Activated CD4-positive, alpha-beta T cell treated with anti-CD3 and anti-CD28 coated beads, Interleukin-2, amount 50 U/mL, for 24 hours (primary cell): ENCODE measurements around the gene CCL11.

ENCODE experiments used
- DNase-seq, 2 donors: peaks; one replicate each; pipeline ENCODE4 v3.0.0-alpha.2; 2020; ENCODE audit warnings: low read depth in 1 of 2, low spot score in 1 of 2

CCL11 gene

DNA sequence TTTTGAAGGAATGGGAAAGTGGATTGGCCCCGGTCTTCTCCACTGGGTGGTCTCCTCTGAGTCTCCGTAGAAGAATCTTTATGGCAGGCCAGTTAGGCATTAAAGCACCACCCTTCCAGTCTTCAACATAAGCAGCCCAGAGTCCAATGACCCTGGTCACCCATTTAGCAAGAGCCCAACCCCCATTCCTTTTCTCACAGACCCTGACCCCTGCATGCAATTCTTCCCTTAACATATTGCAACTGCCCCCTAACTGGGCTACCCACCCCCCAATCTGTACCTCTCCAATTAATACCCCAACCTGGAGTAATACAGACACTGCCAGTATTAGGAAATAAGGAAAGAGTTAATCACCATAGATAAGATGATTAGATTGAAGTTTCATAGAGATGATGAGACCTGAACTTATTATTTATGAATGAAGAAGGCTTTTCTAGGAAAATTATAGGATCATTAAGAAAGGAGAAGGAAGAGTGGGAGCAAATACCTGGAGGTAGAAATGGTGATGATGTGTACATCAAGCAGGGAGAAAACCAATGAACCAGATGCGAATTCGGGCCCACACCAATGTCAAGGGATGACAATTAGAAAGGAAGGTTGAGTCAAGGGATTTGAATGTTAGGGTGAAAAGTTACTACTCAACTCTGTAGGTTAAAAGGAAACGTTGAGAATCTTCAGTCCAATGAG is 28.1 kb upstream of the CCL11 start:
- DNase-seq: no peak

GRCh38 chr17:34257986-34258326 is 27.6 kb upstream of the CCL11 start:
- DNase-seq: no peak

GRCh38 chr17:34259146-34259545 is 26.4 kb upstream of the CCL11 start:
- DNase-seq: no peak

- no peak for DNase-seq
These were observed 24.7 kb upstream of the CCL11 start for GRCh38 chr17:34260861-34261260.

GRCh38 chr17:34261568-34262337 is 23.8 kb upstream of the CCL11 start:
- DNase-seq: no peak

GRCh38 chr17:34265711-34266110 is 19.8 kb upstream of the CCL11 start:
- no peak for DNase-seq

GRCh38 chr17:34269969-34270368 is 15.6 kb upstream of the CCL11 start, which contains the start of gene CCL7:
CCL7 (plus strand) TSS chr17:34270221; CDS start chr17:34270291, 70 bp downstream.
- DNase-seq: no peak

DNA sequence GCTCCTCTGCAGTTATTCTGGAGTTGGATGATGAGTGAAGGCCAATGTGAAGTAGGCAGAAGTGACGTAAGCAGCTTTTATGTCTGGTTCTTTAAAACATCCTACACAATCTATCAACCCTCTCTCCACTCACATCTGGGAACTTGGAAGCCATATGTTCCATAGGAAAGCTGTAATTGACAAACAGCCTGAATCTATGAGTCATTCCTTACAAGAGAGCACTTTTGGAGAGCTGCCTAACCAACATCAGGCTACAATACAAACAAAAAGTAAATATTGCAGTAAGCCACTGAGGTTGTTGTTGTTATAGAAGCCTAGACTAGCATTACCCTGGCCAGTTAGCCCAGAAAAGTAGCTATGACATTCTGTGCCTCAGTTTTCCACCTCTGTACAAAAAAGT is 9.7 kb upstream of the CCL11 start:
- DNase-seq: no peak

DNA sequence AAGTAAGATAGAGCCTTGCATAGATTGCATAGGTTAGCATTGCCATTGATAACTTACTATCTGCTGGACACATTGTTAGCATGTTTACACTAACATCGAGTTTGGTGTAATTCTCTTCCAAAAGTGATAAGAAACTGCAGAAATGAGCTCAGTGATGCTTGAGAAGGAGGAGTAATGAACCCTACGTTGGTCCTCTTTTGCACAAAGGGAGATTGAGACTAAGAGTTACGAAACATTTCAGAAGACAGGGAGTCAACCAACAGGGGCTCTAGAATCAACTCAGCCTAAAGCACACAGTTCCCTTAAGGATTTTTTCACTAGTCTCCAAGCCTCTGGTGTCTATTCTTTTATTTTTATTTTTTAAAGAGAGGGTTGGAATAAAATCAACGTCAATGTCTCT is 8.7 kb upstream of the CCL11 start:
- no peak for DNase-seq

- DNase-seq: no peak
These were observed 2.0 kb upstream of the CCL11 start for GRCh38 chr17:34283571-34283970.

- DNase-seq: no peak
These were observed 2.3 kb downstream of the CCL11 start for GRCh38 chr17:34287875-34288274.

DNA sequence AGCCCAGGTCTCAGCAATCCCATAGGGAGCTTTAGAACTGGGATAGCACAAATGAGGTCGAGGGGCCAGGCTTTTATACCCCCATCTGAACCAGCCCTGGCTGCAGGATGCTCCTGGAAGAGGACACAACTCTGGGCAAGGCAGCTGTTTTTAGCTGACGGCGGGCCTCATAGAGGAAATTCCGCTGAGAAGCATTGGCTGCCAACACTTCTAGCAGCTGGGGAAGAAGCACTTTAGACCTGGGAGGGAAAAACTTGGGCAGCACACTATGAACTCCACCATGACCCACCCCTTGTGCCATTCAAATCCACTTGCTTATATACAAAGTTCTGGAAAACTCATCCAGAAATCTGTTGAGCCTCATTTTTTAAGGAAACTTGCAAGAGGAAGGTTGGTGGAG is 5.0 kb downstream of the CCL11 start:
- DNase-seq: no peak

DNA sequence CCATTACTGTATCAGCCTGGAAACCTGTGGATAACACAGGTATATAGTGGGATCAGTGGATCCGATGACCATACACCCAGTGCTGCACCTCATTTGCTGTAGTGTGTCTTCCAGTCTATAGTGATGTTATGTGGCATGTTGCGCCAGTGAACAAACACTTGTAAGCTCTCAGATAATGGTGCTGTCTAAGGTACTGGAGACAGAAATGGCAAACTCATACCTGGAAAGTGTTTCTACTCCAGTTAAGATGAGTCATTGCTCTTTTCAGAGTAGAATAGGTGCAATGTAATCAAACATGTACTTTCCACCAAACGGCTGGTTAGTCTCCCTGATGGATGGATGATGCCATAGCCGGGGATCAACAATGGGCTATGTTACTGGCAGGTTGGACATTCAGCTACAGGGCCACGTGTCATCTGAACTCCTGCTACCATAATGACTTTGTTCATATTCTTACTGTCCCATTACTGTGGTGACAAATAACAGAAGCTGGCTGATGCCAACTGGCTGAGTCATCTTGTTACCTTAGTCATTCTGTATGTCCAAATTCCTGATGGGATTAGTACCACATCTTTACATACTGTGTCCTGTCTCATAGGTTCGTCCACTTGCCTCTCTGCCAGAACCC is 6.3 kb downstream of the CCL11 start:
- no peak for DNase-seq

DNA sequence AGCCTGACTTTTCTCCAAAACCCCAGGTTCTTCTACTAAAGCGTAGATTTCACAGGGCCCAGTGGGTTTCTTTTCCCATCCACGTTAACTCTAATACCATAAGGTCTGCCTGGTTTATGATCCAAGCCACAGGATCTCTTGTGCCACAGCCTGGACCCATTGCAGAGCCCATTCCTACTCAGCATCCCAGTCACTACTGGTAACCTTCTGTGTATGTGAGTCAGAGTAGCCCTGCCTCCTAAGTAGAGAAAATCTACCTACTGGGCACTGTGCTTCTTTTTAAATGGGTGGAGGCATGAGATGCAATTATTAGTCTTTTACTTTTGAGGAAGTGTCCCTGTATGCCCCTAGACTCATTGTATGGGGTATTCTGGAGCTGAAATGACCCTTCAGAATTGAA is 13.5 kb downstream of the CCL11 start:
- DNase-seq: no peak

DNA sequence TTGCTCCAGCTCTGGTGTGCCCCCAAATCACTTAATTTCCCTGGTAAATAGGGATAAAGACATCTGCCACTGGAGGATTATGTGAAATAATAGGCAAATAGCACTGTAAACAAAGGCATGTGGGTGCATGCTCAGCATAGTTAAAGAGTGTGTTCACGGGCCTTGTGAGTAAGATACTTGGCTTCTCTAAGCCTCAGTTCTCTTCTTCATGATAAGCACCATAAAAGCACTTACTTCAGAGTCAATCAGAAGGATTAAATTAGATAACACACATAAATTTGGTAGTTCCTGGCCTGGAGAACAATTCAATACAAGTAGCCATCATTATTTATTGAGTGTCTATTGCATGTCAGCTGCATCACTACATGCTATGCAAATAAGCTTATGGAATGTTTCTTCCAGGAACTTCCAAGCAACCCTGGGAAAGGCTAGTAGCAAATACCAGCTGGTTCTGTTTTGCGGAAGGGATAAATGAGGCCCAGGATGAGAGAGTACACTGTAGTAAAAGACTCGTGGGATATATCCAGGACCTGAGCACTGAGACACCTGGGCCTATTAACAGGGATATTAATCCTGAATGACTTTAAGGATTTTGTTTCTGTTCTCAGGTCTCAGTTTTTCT is 14.5 kb downstream of the CCL11 start:
- DNase-seq: no peak

DNA sequence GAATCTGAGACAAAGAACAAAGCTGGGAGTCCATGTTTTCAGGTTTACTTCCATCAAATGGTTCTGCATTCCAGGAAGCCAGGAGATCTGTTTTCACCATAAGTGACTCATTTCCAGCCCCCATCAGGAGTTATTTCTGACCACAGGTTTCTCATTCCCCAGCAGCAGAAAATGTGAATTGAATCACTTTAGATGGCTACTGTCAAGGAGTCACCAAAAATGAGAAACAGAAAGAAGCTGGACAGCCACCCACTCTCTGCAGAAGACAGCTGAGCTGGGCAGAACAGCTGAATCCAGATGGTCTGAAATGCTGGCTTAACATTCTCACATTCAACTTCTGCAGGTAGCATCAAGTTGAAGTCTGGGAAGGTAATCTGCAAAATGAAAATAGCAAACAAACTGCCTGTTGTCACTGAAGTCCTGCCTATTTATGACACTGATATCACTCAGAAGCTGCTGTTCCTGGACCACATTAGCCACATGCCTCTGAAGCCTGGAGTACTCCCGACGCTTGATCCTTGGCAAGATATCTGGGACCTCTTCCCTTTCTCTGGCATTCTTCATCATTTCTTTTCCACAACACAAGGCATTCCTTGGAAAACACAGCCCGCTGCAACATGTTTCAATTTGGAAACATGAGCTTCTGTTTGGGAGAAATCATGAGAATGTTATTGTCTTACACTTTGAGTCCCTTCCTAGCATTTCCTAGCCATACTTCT is 15.3 kb downstream of the CCL11 start:
- no peak for DNase-seq

GRCh38 chr17:34301986-34302385 is 16.4 kb downstream of the CCL11 start:
- no peak for DNase-seq

DNA sequence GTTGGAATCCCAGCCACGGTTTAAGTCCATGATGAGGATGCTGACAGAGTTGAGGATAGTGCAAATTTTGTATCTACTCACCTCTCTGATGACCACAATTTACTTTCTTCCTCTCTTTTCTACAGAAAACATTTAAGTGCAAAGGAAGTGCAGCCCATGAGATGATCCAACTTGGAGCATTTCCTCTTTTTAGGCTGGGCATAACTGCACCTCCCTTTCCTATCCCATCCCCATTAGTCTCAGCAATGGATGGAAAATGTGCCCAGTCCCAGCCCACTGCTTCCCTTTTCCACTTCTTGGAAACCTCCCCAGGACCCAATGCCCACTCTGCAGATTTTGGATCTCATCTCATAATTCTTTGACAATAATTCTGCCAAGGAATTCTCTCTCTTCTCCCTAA is 17.1 kb downstream of the CCL11 start:
- no peak for DNase-seq

DNA sequence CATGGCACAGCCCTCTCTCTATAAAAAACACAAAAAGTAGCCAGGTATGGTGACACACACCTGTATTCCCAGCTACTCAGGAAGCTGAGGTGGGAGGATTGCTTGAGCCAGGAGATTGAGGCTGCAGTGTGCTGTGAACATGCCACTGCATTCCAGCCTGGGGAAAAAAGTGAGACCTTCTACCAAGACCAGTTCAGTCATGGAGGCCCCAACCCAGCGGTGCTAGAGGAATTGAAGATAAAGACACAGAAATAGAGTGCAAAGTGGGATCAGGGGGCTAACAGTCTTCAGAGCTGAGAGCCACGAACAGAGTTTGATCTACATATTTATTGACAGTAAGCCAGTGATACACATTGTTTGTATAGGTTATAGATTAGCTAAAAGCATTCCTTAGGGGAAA is 18.1 kb downstream of the CCL11 start:
- DNase-seq: no peak

DNA sequence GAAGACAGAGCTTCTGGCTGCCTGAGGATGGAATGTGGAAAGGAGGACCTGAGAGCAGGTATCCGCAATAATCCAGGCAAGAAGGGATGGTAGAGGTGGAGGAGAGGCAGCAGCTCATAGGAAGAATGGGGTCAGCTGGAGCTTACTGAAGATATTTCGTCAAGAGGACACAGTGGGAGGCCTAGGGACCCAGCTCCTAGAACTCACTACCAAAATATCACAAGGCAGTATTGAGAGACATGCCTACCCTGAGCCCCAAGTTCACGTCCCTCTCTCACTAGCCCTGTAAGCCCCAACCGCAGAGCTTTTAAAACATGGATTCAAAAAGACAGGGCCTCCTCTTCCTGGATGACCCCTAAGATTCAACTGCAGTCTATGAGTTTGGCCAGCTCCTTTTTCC is 19.5 kb downstream of the CCL11 start:
- DNase-seq: no peak

- no peak for DNase-seq
These were observed 20.1 kb downstream of the CCL11 start for GRCh38 chr17:34305606-34306005.
